Limb (tissue), 2 donors: Measurements from ENCODE around the gene STARD13.
"Not testable (repeated sequence)": the region's sequence is repeated elsewhere in the genome, so short reads cannot be mapped to it uniquely, and the experiment has no call there.

ENCODE experiments used
- DNase-seq, 2 donors: peaks; one replicate each; pipeline ENCODE4 v3.0.0-alpha.2; 2016; ENCODE audit errors: extremely low spot score in 2 of 2

Gene STARD13

GRCh38 chr13:33256148-33256840 is 29.3 kb downstream of the STARD13 start:
- DNase-seq, result no peak

GRCh38 chr13:33252135-33252534 is 33.4 kb downstream of the STARD13 start:
- no peak for DNase-seq

GRCh38 chr13:33251131-33251661 is 34.4 kb downstream of the STARD13 start:
- DNase-seq, result peak in 1 of 2 donors; percentile 63

DNA sequence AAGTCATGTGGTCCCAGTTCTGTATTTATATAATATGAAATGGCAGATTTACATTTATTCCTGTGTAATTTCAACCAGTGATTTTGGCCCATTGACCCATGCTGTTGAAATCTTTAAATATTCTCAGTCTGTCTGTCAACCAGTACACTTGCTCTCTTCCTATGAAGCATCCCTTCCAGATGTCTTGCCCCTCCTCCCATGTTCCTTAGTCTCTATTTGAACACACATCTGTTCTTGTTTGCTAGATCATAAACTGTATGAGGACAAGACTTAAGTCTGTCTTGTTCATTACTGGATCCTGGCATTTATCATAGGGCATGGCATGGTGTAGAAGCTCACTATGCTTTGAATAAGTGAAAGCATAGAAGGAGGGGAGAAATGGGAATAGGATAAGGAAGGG is 34.9 kb downstream of the STARD13 start:
- DNase-seq, result no peak

DNA sequence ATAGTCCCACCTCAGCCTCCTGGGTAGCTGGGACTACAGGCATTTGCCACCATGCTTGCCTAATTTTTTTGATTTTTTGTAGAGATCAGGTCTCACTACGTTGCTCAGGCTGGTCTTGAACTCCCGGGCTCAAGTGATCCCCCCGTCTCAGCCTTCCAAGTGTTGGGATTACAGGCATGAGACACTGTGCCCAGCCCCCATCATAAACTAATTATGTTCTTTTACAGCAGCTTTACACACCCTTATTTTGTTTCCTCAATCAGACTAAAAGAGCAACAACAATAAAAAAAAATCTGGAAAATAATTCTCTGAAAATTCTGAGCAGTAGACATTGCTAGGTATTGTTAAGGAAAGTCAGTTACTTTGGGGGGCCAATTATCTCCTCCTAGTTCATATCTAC is 35.7 kb downstream of the STARD13 start:
- no peak for DNase-seq

DNA sequence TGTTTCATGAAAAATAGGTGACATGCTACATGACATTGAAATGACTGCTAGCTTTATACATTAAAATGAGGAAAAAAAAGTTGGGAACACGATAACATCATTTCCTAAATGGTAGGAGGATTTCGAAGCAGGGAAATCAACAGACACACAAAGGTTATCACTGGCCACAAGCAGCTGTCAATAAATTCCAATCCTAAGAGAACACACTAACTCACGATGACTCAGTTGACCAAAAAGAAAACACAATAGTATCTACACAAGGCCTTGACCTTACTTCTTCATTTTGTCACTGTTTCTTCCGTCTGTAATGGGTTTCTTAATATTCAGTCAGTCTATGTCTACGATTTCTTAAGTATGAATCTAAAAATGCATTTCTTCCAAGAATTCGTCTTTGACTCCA is 36.5 kb downstream of the STARD13 start:
- DNase-seq, result no peak

GRCh38 chr13:33245505-33246158 is 39.9 kb downstream of the STARD13 start:
- DNase-seq, result no peak

DNA sequence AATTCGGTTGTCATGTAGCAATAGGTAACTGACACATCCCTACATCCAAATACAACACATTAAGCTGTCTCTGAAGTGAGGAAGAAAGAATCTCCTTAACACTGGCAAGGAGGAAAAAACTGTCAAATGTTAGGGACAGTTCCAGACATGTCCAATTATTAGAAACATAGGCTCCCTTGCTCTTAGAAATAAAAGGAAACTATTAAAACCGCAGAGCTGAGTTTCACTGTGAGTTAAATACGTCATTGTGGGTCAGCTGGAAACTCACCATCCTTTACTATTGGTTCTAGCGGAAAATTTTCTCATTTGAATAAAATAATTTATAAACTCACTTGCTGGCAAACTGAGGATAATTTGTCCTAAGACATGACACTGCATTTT is 40.7 kb downstream of the STARD13 start:
- DNase-seq, result no peak

DNA sequence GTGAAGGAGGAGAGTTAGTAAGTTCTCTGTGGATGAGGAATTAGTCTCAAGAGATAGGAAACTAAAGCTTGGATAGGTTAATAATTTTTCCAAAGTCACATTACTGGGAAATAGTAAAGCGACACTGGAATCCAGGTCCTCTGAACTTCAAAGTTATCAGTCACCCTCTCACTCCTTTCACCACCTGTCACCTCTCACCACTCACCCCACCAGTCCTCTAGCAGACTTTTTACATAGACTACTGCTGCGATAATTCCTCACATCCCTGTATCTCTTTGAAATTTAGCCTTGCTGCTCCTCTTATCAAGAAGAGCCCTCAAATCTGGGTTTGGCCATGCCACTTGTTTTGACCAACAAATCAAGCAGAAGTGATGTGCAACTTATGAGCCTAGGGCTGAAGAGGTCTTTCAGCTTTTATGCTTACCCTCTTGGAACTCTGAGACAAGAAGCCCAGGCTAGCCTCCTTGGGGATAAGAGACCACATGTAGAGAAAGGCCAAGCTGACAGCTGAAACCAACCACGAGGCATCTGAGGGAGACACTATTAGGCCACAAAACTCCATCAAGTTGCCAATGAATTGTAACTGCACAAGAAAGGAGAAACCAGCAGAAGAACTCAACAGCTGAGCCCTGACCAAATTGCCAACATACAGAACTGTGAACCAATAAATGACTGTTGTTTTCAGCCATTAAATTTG is 41.2 kb downstream of the STARD13 start:
- no peak for DNase-seq

DNA sequence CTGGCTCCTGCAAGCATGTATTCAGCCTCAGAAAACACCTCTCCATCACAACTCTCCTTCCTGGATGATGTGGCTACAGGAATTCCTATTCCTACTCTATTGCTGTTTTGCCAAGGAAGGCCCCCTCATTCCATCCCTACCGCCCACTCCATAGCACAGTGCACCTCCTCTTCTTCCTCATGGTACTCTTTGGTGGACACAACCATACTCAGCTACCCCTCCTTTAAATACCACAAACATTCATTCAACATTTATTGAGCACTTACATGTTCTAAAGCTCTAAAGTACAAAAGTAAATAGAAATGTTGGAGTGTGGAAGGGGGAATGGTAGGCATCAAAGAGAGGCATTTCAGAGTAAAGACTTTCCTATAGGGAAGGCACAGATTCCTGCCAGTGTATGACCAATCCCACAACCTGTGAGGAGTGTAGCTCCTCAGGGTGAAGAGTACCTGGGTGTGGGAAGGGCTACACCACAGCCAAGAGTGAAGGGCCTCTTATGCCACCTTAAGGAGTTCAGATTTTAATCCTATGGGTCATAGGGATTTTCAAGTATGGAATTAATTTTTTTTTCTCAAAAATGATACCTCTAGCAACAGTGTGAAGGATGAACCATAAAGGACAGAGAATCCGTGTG is 42.5 kb downstream of the STARD13 start:
- DNase-seq, result no peak

- DNase-seq, result not testable (repeated sequence)
Measured at GRCh38 chr13:33242372-33242771, 43.2 kb downstream of the STARD13 start.

GRCh38 chr13:33236021-33236420 is 49.5 kb downstream of the STARD13 start:
- DNase-seq, result no peak

DNA sequence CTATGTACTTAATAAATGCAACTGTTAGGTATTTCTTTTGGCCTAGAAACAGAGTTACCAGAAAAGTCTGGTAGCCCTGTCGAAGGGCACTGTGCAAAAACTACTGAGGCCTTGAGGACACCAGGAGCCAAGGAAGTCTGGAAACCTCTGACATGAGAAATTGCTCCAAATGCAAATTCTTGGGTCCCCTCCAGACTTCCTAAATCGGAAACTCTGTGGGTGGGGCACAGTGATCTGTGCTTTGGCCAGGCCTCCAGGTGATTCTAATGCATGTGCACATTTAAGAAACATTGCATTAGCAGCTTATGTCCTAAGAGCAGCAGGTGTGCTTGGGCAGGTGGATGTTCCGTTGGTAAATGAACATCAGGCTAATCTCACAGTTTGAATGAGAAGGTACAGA is 50.0 kb downstream of the STARD13 start:
- no peak for DNase-seq

DNA sequence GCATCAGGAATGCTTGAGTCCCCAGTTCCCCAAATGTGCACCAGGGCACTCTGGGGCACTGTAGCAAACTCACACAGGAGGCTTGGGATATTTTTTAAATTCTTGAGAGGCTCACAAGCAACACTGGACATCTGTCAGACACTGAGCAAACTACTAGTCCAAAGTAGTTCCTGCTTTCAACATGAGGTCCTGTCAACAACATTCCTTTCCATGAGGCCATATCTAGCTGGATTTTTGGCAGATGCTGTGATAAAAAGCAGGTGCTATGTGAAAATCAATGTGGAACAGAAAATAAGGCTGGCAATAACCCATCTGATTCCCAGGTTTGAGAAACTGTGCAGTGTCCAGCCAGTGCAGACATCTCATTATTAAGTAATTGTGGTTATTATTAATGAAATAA is 50.5 kb downstream of the STARD13 start:
- DNase-seq, result no peak

- no peak for DNase-seq
Measured at GRCh38 chr13:33233547-33233946, 52.0 kb downstream of the STARD13 start.

DNA sequence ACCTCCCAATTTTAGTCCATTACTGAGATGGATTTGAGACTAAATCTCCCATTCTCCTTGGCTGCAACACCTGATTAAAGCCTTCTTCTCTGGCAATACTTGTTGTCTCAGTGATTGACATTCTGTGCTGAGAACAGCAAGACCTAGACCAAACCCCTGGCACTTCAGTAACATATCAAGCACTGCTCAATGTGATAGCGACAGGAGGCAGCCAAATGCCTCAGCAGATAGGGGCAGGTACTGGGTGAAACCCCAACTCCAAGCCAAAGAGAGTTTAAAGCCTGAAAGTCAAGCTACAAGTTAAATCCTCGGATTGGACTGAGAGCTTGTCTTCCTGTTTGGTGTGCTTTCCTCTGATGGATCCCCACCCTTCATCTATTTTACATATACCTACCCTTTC is 52.7 kb downstream of the STARD13 start:
- no peak for DNase-seq

DNA sequence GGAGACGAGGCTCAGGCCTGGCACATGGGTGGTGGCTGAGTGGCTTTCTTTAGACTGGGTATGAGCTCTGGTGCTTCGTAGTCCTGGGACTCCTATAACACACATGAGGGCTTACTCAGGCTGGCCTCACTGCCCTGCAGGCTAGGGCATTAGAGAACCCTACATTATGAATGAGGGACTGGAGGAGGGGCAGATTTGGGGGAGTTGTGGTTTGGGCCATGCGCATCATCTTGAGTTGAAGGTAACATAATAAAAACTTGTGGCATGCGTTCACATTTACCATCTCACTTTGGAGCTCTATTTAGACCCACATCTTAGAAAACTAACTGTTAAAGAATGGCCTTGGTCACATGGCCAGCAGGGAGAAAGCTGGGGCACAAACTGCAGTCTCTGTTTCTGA is 54.2 kb downstream of the STARD13 start:
- DNase-seq, result no peak

DNA sequence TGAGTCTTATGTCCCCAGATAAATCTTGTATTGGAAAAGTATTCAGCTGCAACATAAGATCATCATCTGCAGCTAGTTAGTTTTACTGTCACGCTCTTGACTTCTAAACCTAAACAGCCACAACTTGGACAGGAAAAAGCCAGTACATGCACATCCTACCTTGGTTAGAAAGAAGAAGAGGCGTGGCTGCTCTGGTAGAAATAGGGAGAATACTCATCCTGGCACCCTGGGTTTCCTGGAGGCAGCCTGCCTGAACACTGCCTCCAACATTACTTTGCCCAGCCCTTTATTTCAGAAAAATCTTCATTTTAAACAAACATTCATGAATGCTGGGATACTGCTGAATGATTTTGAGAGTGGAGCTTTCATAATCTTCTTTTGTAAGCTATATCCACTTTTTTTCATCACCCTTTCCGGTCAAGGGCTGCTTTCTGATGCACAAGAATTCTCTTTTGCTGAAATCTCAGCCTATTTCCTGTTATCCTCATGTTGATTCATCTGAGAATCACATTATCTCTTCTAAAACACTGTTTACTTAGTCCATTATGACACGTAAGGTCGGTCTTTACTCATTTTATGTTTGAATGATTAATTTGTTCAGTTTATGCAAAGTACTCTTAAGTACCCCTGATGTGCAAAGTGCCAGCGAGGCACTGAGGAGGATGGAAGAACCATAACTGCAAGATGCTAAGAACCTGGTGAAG is 55.2 kb downstream of the STARD13 start:
- DNase-seq, result no peak

DNA sequence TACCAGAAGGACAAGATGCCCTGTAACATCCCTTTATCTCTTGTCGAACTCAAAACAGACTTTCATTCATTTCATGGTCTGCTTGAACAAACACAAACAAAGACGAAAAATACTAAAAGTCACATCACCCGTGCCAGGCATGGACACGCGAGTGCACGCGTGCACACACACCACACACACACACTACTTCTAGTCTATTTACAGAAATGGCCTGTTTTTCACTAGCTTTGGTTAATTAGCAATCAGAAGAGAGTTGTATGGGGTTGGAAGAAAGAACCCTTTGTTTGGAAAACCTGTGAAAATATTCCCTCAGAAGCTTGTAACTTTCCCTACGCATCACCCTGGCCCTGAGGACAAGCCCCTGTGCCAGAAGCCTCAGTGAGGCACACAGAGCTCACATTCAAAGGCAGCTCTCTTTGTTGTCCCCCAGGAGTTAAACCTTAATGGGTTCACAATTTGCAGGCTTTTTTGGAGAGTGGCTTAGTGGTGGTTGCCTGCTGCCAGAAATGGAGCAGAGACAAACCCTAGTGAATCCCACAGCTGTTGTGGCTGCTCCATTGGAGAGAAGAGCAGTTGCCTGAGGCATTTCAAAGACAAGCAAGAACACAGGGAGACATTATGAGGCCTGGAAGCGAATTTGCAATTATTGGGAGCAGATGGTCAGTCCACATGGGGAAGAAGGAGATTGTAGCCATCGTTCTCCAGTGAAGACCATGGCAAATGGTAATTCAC is 55.9 kb downstream of the STARD13 start:
- DNase-seq, result peak; percentile 62 to 68

DNA sequence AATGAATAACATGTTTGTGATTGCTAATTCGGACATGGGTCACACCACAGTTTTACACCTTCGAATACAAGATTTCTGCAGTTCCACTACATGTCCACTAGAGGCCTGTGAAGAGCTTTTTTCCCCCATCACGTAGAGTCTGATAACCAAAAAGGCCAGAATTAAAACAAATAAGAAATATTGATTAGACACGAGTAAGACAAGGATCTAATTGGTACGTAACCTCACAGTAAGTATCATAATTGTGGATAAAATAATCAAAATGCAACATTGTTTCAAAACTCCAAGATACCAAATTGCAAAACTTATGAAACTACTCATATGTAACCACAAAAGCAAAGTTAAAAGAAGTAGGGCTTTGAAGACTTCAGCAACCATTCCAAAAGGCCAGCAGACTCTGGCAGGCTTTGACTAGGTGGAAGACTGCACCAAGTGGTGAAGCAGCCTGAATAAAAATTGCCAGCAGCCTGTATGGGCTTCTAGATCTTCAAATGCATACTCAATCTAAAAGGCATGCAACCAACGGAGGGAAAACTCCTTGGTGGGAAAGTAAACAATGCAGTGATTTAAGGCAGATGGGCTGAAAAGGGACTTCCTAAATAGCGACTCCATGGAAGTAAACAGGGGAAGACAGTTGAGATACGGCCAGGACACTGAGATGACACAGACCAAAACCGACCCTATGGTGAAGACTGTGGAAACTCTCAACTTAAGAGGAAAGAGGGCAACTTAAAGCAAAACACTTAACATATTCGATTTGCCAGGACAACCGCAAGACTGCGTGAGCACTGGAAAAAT is 56.7 kb downstream of the STARD13 start:
- no peak for DNase-seq
